ENCODE data around the gene MRPL36. TPM values are rescaled to one million over a fixed set of nuclear protein-coding genes. Genes with fewer than 3 reads are reported as not detected.

The MRPL36 gene
- total RNA-seq, 1 experiment from 2014 or later, result 116 TPM

DNA sequence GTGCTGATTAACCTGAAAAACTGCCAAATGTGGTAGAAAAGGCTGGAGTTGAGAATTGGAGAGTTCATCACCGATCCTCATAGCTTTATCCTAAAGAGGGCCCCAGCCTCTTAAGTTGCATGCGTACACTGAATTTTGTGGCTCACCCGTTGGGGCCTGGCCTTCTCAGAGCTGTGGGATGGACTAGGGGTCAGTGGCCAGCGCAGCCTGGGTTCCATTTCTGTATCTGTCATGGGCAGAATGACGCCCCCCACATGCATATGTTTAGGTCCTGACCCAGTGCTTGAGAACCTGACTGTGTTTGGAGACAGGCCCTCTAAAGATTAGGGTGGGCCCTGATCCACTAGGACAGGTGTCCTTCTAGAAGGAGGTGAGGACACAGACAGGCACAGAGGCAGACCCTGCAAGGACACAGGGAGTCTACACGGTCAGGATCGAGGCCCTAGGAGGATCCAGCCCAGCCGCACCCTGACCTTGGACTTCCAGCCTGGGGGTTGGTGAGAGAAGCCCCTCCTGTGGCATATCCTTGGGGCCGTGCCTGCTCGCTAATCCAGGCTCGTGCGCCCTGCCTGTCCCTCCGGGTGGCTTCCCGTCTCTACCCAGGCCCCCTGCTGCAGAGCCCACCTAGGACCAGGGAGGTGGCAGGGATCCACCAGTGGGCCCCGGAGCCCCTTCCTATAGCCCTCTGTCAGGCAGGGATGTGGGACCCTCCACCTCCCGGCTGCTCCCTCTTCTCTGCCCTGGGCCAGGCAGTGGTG, 33.8 kb upstream of the MRPL36 start:
- H3K36me3 ChIP-seq (ENCODE audit: low read depth, low read length), result no peaks in the 10 kb centered on the region
- H3K9me2 ChIP-seq (replicated peaks; ENCODE audit: low read length), result no peaks in the 10 kb centered on the region
- no peak for TF ChIP-seq EZH2 (IDR thresholded peaks at IDR 0.05; ENCODE audit: low read length, unreplicated experiment)
- TF ChIP-seq, protein P1, sequence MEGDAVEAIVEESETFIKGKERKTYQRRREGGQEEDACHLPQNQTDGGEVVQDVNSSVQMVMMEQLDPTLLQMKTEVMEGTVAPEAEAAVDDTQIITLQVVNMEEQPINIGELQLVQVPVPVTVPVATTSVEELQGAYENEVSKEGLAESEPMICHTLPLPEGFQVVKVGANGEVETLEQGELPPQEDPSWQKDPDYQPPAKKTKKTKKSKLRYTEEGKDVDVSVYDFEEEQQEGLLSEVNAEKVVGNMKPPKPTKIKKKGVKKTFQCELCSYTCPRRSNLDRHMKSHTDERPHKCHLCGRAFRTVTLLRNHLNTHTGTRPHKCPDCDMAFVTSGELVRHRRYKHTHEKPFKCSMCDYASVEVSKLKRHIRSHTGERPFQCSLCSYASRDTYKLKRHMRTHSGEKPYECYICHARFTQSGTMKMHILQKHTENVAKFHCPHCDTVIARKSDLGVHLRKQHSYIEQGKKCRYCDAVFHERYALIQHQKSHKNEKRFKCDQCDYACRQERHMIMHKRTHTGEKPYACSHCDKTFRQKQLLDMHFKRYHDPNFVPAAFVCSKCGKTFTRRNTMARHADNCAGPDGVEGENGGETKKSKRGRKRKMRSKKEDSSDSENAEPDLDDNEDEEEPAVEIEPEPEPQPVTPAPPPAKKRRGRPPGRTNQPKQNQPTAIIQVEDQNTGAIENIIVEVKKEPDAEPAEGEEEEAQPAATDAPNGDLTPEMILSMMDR (conservative IDR thresholded peaks at IDR 0.05; ENCODE audit: low read depth, low read length), result no peak
- no peak for TF ChIP-seq EZH2phosphoT487 (IDR thresholded peaks at IDR 0.05; ENCODE audit: borderline replicate concordance, low read length)
- ChIA-PET CTCF (no interaction called here), POLR2A (ENCODE audit: unreplicated experiment) (no interaction called here)
- no peak overlapping the region for H3K4me3 ChIP-seq (ENCODE audit: low read length)
- intact Hi-C loops (cut with micrococcal nuclease), result no loop called here
- H3K79me2 ChIP-seq (ENCODE audit: low read length), result no peaks in the 10 kb centered on the region
- no peak overlapping the region for H3K27ac ChIP-seq (ENCODE audit: low read length)
- H3F3A ChIP-seq (ENCODE audit: low read length, unreplicated experiment), result no peaks in the 10 kb centered on the region
- H3K27me3 ChIP-seq (ENCODE audit: low read length), result peaks cover 4% of the 10 kb centered on the region
- H4K20me1 ChIP-seq (ENCODE audit: low read length), result no peaks in the 10 kb centered on the region
- ATAC-seq, result no peak
- no peaks in the 10 kb centered on the region for H3K9me3 ChIP-seq (ENCODE audit: low read length)
- no peak overlapping the region for H2AFZ ChIP-seq (ENCODE audit: low read length)
- H3K9ac ChIP-seq (ENCODE audit: low read length), result no peak overlapping the region
- no TSS peak for BruUV-seq (replicated peaks)
- DNase-seq, result no peak
- no peak overlapping the region for H3K4me2 ChIP-seq (ENCODE audit: low read length)
- H3K4me1 ChIP-seq (ENCODE audit: insufficient read depth, low read length), result no peaks in the 10 kb centered on the region

- Histone ChIP-seq H3K79me2 (ENCODE audit: low read length) (no peaks in the 10 kb centered on the region), H4K20me1 (ENCODE audit: low read length) (no peaks in the 10 kb centered on the region), H3K27ac (ENCODE audit: low read length) (no peak overlapping the region), H3K9ac (ENCODE audit: low read length) (no peak overlapping the region), H3K27me3 (ENCODE audit: low read length) (peaks cover 4% of the 10 kb centered on the region), H3K4me1 (ENCODE audit: insufficient read depth, low read length) (no peaks in the 10 kb centered on the region), H3K4me2 (ENCODE audit: low read length) (no peak overlapping the region), H3K9me2 (replicated peaks; ENCODE audit: low read length) (no peaks in the 10 kb centered on the region), H2AFZ (ENCODE audit: low read length) (no peak overlapping the region), H3K4me3 (ENCODE audit: low read length) (no peak overlapping the region), H3F3A (ENCODE audit: low read length, unreplicated experiment) (no peaks in the 10 kb centered on the region), H3K36me3 (ENCODE audit: low read depth, low read length) (no peaks in the 10 kb centered on the region), H3K9me3 (ENCODE audit: low read length) (no peaks in the 10 kb centered on the region)
- no TSS peak for BruUV-seq (replicated peaks)
- ChIA-PET POLR2A (ENCODE audit: unreplicated experiment) (no interaction called here), CTCF (no interaction called here)
- DNase-seq (no peak), ATAC-seq (no peak)
- intact Hi-C loops (cut with micrococcal nuclease), result no loop called here
- TF ChIP-seq EZH2 (IDR thresholded peaks at IDR 0.05; ENCODE audit: low read length, unreplicated experiment) (no peak), EZH2phosphoT487 (IDR thresholded peaks at IDR 0.05; ENCODE audit: borderline replicate concordance, low read length) (no peak)
- TF ChIP-seq, protein P1 (conservative IDR thresholded peaks at IDR 0.05; ENCODE audit: low read depth, low read length), result no peak
These were observed 33.0 kb upstream of the MRPL36 start for GRCh38 chr5:1832511-1833250.
